HG02642 (cell line): ENCODE results near the gene RAP2A.
A peak's percentile ranks its signal among the peaks of the same experiment; 100 is the strongest.

Source experiments
- ATAC-seq: cut with Tn5 transposase; IDR thresholded peaks from one replicate; pipeline ENCODE4 v1.9.1; 2021; ENCODE audit warnings: mild to moderate bottlenecking; ENCODE audit not compliant: unreplicated experiment, poor library complexity

The RAP2A gene

DNA sequence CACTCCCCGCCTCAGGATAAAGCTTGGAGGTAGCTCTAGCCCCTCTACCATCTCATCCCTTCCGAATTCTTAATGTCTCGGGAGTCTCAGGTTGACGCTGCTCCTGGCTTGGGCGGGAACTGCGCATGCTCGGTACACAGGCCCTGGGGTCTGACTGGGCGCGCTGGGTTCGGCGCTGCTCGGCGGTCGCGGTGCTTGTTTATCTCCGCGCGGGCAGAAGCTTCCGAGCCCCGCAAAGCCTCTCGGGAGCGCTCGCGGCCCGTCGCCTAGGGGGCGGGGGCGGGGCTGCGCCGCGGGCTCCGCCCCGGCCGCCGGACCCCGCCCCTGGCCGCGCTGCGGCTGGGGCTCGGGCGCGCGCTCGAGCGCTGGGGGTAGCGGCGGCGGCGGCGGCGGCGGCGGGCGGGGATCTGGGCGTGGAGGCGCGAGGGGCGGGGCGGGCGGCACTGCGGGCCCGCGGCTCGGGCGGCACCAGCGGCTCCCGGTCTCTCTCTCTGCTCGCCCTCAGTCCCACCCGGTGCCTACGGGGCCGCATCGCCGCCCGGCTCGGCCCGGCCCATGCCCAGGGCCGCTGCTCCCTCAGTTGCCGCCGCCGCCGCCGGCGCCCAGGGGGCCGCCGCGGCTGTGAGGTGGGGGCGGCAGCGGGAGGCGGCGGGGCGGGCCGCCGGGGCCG is at the start of gene RAP2A:
RAP2A (plus strand) TSS at position 443 of the 670 bp plus-strand sequence. CDS start 302 bp downstream, outside the sequence.
- ATAC-seq = peak; percentile 52

DNA sequence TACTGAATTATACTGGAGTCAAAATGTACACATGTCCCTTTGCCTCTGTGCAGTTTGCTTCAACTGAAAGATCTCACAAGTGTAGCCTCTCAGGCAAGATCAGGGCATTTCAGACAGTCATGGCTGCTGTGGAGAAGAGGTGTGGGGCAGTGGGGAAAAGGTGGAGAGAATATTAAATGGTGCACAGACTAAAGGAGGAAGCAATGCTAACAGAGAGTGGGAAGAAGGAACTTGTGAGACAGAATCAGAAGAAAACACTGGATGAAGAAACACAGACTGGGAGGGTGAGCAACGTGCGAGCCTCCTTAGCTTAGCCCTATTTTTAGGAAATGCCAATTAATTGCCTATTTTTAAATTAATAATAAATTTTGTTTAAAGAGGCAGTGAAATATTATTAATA is 49.6 kb upstream of the RAP2A start:
- no peak for ATAC-seq

DNA sequence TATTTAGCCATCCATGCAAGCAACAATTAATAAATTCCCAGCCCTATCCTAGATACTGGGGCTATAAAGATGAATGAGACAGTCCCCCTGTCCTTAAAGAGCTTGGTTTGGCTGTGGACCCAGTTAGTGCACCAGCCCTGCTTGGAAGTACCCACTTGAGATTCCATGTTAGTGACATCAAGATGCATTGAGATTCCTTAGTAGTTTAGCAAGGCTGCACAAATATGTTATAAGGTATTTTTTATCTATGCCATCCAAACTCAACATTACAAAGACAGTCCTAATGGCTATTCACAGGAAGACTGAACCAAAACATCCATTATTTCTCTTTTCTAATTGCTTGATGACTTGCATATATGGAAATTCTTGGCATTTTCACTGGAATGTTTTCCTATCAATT is 48.8 kb upstream of the RAP2A start:
- no peak for ATAC-seq

DNA sequence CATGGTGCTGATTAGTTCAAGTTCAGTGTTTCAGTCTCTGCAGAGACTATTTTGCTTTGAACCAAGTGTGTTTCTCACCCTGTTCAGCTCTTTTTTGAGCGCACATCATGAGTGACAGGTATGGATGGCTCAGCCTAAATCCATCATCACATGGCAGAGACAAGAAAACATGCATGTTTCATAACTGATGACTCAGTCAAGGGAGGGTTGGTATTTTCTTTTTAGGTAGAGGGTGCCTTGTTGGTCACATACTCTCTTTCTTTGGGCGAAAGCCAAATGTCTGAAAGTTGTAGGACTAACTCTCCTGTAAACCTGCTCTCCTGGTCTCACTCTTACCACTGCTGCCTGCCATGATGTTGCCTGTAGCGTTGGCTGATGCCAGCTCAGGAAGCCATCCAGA is 48.1 kb upstream of the RAP2A start:
- ATAC-seq = no peak

DNA sequence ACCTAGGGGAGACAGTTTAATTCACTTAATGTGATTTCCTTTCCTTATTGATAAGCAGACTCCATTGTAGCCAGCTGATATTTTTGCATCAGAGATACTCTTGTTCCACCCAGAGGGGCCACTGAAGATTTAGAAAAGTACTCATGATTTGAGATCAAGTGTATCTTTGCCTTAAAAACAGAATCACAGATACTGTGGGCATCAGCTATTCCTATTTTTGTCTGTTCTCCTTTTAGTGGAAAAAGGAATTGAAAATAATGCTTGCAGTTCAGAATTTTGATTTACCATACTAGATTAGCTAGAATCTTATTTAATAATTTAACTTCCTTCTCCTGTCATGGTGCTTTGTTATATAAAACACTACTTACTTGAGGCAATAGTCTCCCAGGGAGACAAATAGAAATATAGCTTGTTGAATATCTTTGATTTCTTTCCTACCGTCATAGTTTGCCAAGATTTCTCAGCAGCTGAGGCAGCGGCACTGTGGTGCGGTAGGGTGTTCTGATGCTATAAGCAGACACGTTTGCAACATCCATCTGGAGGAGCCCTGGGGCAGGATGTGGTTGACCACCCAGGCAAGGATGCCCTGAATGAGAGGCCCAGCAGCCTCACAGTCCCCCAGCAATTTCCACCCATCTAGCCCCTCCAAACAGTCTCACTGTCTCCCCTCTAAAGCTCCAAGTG is 47.0 kb upstream of the RAP2A start:
- no peak for ATAC-seq

DNA sequence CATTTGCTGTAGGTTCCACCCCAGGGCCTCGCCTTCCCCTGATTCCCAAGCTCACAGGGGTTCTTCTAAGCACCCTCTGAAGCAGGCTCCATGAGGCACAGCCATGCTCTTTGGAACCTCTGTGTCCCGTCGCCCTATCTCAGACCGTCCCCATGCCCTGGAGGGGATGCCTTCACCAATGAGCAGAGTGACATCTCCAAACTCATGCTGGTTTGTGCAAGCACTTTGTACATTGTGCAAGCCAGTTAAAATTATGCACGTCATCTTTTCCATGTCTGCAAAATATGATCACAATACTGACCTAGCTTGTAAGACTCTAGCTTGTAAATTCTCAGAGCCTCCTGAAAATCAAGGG is 46.5 kb upstream of the RAP2A start:
- ATAC-seq = no peak

DNA sequence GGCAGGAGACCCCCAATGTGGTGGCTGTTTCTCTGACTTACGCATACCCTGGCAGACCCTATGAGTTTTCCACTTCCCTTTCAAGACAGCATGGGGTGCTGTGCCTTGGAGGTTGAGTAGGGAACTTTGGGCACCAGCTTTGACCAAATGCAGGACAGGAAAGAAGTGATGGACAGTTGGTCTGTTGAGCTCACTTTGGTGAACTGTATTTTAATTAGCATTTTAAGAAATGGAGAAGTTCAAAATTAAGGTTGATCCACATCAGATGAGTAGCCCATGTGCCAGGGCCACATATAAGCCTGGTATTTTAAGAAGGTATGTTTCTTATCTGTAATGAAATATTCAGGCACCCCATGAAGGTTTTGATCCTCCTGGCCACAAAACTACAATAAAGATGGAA is 46.1 kb upstream of the RAP2A start:
- ATAC-seq = no peak

DNA sequence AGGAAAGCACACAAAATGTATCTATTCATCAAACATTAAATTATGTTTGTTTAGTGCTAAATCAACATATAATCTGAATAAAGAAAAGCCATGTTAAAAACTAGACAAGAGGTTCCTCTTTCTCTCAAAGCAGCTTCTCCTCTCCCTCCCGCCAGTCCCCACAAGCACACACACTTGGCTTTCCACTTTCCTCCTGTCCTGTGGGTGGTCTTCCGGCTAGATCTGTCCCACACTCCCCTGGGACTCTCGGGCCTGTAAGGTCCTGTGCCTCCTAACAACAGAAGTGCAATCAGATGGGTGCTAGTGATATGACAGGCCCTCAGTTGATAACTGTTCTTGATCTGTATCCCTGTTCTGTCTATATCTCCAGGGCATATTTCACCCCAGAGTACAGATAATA is 45.6 kb upstream of the RAP2A start:
- no peak for ATAC-seq

DNA sequence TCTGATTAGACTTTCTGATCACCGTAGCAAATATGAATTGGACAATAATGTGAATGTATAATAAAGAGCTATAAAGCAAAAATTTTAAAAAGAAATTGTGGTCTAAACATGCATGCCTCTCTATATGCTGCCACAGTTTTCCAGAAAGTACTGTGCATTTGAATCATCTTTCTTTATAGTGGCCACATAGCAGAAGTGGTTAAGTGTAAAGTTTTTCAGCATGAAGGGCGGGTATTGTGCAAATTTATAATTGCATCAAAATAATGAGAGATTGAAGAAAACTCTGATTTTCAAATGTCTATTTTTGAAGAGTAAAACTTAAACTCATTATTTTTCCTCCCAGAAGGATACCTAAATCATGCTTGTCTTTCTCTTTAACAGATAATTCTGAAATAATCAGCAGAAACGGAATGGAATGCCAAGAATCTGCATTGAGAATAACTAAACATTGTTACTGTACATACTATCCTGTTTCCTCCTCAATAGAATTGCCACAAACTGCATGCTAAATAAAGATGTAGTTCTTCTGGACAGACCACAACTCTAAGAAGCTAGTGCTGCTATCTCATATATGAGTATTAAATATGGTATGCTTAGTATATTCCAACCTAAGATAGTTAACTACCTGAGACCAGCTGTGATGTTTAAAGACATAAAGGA is 42.9 kb upstream of the RAP2A start:
- no peak for ATAC-seq

DNA sequence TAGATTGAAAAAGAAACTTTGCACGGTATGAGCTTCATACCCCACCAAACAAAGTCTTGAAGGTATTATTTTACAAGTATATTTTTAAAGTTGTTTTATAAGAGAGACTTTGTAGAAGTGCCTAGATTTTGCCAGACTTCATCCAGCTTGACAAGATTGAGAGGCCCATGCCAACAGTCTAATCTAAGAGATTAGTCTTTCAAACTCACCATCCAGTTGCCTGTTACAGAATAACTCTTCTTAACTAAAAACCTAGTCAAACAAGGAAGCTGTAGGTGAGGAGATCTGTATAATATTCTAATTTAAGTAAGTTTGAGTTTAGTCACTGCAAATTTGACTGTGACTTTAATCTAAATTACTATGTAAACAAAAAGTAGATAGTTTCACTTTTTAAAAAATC is 41.9 kb upstream of the RAP2A start:
- ATAC-seq = no peak

DNA sequence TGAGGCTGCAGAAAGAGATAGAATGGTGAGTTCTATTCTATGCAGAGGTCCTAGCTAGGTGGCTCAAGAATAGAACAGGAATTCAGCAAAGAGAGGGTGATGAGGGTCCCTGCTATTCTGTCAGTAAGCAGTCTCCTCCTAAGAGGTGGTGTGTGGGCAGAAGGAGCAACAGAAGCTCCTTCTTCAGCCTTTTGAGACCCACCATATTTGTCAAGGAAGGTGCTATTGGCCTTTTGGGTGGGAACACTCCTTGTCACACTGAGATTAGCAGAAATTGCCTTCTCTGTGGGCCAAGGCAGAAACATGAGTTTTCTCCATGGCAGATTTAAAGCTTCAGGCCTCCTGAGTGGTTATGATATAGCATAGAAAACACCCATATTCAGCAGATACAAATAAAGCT is 39.4 kb upstream of the RAP2A start:
- no peak for ATAC-seq

DNA sequence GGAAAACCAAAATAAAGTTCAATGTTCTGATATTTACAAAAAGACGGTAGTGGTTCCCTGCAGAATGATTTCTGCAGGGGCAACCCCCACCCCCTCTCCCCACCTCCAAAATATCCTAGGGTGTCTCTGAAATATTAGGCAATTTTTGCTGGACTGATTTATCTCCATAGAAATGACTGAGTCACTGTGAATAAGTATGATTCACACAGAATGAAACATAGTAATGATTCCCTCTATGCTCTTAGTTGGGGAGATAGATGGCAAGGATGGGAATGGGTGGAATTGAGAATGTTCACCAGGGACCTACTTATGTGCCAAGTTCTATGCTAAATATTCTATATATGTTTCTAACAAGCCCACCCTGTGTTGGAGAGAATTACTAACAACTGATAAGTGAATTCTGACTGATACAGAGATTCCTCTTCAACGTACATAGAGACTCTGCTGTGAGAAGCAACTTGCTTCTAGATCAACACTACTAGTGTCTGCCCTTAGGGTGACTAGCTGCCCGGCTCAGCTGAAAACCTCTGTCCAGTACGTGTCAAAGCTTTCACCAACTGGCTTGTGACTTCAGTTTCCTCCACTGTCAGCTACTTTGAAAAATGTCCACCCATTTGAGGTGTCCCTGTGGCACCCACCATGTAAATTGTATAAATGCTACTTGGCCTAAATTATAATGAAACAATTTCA is 38.4 kb upstream of the RAP2A start:
- no peak for ATAC-seq

DNA sequence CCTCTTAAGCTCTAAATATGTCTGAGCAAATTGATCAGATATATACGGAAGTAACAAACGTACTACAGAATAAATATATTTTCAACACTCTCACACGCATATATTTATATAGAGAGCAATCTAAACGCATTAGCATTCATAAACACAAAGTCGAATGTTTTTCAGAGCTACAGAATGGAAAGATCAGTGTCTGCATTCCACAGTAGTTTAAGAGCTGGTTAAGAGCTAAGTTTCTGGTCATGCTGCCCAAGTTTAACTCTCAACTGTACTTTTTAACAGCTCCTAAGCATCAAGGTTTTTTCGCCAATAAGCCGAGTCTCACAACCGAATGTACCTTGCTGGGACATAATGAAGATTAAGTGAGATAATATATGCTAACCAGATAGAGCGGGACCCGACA is 36.7 kb upstream of the RAP2A start:
- no peak for ATAC-seq

DNA sequence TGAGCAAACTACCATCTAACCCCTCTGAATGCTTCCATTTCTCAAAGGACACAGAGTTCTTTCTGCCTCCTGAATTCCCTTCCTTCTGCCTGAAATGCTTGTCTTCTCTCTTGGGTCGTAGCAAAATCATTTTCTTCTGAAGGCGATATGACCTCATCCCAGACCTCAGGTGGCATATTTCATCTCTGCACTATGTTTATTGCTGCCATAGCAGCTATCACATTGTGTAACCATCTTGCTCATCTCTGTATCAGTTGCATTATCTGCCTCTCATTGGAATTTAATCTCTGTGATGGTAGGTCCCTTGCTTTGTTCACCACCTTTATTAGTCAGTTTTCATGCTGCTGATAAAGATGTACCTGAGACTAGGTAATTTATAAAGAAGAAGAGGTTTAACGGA is 32.5 kb upstream of the RAP2A start:
- ATAC-seq = no peak

DNA sequence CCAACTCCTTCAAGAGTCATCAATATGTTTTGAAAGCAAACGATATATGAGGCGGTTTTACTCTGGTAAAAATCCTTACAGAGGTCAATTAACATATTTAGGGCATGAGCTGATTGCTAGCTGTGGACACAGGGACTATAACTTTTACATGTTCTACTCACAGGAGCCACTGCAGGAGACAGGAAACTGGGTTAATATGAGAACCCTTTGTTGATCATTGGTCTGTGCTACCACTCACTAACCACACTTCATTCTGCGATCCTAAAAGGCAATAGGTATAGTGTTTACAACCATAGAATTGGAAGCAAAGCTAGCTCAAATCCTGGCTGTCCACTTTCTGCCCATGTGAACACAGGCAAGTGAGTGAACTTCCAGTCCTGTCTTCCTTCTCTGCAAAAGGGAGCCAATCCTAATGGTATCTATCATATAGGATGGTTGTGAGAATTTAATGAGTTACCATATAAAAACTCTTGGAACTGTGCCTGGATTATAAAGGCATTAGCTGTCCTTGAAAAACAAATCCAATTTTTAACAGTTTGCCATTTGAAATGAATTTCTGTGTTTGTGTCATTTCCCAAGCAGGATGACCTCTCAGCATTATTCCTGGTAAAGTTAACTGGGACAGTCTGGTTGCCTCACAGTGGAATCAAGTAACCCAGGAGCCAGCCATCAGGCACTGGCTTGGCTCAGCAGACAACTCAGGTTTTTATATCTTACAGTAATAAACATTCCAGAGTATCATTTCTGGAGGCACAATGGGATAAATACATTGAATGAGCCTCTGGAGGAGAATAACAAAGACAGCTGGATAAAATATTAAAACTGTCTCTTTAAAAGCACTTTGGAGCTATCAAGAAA is 29.8 kb upstream of the RAP2A start:
- ATAC-seq = no peak

DNA sequence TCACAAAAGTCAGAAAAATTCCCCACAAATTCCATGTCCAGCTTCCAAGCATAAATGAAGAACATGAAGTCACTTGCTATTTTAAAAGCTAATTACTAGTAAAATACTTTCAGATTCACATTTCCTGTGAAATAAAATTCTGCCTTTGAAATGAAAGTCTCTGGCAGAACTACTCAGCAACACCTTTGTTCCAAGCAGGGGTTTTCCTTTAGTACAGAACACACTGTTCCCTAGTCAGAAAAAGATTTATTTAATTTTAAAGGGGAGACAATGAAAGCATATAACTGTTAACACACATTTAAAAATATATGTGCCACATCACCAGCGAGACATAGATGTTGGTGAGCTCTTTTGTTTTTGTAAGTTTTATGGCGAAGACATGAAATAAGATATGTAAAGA is 26.4 kb upstream of the RAP2A start:
- no peak for ATAC-seq

DNA sequence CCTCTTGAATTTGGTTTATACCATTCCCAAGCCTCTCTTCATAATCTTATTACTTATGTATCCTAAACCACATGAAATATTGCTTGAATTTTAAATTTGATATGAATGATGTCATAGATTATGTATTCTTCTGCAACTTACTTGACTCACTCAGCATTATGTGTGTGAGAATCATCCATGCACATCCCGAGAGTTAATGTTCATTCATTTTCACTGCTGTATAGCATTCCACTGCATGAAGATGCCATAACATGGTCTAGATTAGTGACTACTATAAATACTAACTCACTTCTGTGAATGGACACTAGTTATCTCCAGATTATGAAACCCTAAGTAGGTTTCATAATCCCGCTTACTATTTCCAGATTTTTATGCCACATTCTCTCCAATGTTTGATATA is 25.0 kb upstream of the RAP2A start:
- ATAC-seq = no peak

DNA sequence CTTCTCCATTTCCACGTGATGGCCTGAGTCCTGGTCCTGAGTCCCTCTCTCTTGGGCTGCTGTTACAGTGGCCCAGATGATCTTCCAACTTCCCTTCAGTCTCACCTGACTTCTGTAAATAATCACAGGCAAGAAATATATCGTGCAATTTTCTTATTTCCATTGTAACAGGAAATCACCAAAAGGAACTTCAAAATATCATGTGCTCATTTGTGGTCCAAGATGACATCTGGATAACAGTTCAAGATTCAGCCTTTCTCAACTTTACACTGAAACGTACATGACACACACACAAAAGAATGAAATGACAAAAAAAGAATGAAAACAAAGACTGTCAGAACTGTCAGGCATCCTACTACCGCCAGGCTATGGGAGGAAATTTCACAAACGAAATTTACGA is 22.0 kb upstream of the RAP2A start:
- no peak for ATAC-seq

DNA sequence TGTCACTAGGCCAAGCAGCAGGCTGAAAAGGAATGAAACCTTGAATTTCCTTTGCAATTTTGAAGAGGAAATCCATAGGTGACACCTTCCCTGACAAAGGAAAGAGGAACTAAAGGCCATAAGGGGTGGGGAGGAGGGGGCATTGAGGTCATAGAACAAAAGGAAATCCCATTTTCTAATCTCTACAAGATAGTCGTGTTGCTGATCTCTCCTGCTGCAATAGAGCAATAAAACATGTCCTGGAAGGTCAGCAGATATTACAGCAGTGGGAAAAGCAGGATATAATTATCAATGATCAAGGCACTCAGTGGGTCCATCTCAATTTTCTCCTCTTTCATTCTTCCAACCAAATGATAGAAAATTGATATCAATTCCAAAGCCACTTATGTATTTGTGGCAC is 20.3 kb upstream of the RAP2A start:
- no peak for ATAC-seq

DNA sequence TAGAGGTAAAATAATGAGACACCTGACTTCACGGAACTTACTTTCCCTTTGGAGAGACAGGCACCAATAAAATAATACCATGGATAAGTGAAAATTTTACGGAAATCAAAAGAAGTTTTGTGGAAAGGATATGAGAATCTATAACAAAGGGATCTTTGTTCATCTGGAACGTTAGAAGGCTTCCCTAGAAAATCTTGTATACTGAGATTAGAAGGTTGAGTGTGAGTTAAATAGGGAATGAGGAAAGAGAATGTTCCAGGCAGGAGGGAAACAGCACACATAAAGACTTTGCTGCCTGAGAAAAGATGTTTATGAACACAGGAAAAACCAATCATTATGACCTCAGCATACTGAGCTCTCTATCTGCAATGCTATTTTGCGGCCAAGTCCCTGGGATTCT is 19.6 kb upstream of the RAP2A start:
- no peak for ATAC-seq
